GM12864 (cell line): ENCODE results near the gene KCTD7.
A peak's percentile ranks its signal among the peaks of the same experiment; 100 is the strongest.
"Not testable (repeated sequence)": the region's sequence is repeated elsewhere in the genome, so short reads cannot be mapped to it uniquely, and the experiment has no call there.

Experiments used
- DNase-seq: peaks from one replicate; pipeline ENCODE4 v3.0.0-alpha.2; 2011; ENCODE audit warnings: low read depth
- H3K4me3 ChIP-seq: 2 replicates; pipeline ENCODE4 v1.5.1; 2011; ENCODE audit warnings: mild to moderate bottlenecking, low read depth, low read length, control low read depth
- TF ChIP-seq, protein P1 (sequence below): IDR thresholded peaks from 2 replicates; pipeline ENCODE4 v1.5.1; 2011; ENCODE audit warnings: low read depth, mild to moderate bottlenecking, moderate library complexity, low read length, control low read depth, inconsistent platforms; ENCODE audit errors: missing control alignments

Gene KCTD7

GRCh38 chr7:66654275-66655112 lies 25.8 kb downstream of the KCTD7 start:
- peak overlapping the region; percentile 91 for H3K4me3 ChIP-seq
- TF ChIP-seq, protein P1, sequence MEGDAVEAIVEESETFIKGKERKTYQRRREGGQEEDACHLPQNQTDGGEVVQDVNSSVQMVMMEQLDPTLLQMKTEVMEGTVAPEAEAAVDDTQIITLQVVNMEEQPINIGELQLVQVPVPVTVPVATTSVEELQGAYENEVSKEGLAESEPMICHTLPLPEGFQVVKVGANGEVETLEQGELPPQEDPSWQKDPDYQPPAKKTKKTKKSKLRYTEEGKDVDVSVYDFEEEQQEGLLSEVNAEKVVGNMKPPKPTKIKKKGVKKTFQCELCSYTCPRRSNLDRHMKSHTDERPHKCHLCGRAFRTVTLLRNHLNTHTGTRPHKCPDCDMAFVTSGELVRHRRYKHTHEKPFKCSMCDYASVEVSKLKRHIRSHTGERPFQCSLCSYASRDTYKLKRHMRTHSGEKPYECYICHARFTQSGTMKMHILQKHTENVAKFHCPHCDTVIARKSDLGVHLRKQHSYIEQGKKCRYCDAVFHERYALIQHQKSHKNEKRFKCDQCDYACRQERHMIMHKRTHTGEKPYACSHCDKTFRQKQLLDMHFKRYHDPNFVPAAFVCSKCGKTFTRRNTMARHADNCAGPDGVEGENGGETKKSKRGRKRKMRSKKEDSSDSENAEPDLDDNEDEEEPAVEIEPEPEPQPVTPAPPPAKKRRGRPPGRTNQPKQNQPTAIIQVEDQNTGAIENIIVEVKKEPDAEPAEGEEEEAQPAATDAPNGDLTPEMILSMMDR = no peak

GRCh38 chr7:66655113-66655806 lies 26.6 kb downstream of the KCTD7 start:
- H3K4me3 ChIP-seq = peak overlapping the region; percentile 91
- not testable (repeated sequence) for DNase-seq

More at GRCh38 chr7:66654275-66655112, 25.8 kb downstream of the KCTD7 start:
- DNase-seq = peak; percentile 92

GRCh38 chr7:66655826-66656485 lies 27.3 kb downstream of the KCTD7 start:
- H3K4me3 ChIP-seq, DNase-seq: not testable (repeated sequence)

DNA sequence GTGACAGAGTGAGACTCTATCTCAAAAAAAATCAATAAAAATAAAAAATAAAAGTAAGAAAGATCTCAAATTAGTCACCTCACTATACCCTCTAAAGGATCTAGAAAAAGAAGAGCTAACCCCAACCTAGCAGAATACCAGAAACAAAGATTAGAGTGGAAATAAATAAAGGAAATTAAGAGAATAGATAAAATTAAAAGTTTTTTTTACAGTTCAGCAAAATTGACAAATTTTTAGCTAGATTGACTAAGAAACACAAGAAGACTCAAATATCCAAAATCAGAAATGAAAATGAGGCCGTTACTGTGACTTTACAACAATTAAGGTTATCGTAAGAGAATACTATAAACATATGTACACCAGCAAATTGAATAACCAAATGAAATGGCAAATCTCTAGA lies 29.1 kb downstream of the KCTD7 start:
- no peak overlapping the region for H3K4me3 ChIP-seq
- DNase-seq = no peak
- TF ChIP-seq, protein P1 = no peak

DNA sequence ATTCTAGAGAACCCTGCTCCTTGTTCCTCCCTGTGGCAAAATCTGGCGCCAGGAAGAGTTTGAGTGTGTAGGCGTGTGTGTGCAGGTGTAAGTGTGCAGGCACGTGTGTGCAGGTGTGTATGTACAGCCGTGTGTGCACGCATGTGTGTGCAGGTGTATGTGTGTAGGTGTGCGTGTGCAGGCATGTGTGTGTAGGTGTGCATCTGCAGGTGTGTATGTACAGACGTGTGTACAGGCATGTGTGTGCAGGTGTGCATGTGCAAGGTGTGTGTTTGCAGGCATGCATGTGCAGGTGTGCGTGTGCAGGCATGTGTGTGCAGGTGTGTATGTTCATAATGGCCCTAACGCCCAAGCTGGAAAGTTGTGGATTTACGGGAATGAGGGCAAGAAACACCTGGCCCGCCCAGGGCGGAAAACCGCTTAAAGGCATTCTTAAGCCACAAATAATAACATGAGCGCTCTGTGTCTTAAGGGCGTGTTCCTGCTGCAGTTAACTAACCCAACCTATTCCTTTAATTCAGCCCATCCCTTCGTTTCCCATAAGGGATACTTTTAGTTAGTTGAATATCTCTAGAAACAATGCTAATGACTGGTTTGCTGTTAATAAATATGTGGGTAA lies 34.1 kb downstream of the KCTD7 start:
- H3K4me3 ChIP-seq = no peak overlapping the region
- TF ChIP-seq, protein P1 = no peak
- DNase-seq = no peak

- no peak overlapping the region for H3K4me3 ChIP-seq
- DNase-seq = no peak
- TF ChIP-seq, protein P1 = no peak
Measured at GRCh38 chr7:66664590-66665293, 36.1 kb downstream of the KCTD7 start.

- no peak for DNase-seq
- TF ChIP-seq, protein P1 = no peak
- H3K4me3 ChIP-seq = no peak overlapping the region
Measured at GRCh38 chr7:66666313-66666952, 37.8 kb downstream of the KCTD7 start.
